HUES64 (cell line): ENCODE data around the gene BEND6.

Experiments
- H3K27ac ChIP-seq: 2 replicates; pipeline ENCODE4 v1.7.0; 2013; ENCODE audit warnings: low read depth, low read length, inconsistent platforms
- H3K27me3 ChIP-seq: 2 replicates; pipeline ENCODE4 v1.6.1; 2013; ENCODE audit warnings: mild to moderate bottlenecking, low read length; ENCODE audit not compliant: insufficient read depth
- H3K36me3 ChIP-seq: 2 replicates; pipeline ENCODE4 v1.6.1; 2013; ENCODE audit warnings: mild to moderate bottlenecking, low read length; ENCODE audit not compliant: insufficient read depth
- H3K4me1 ChIP-seq: 2 replicates; pipeline ENCODE4 v1.6.1; 2013; ENCODE audit warnings: mild to moderate bottlenecking, low read length, moderate library complexity; ENCODE audit not compliant: insufficient read depth
- H3K4me3 ChIP-seq: 2 replicates; pipeline ENCODE4 v1.5.1; 2013; ENCODE audit warnings: mild to moderate bottlenecking, low read length, moderate library complexity
- H3K9ac ChIP-seq: 2 replicates; pipeline ENCODE4 v1.6.1; 2013; ENCODE audit warnings: mild to moderate bottlenecking, low read depth, low read length
- H3K9me3 ChIP-seq: 2 replicates; pipeline ENCODE4 v1.6.1; 2013; ENCODE audit warnings: low read depth, low read length; ENCODE audit not compliant: insufficient read depth
- WGBS: fragments of 150-250, 120-280 bp; methylation state at CpG from one replicate; pipeline ENCODE4 v1.1.7; 2013; ENCODE audit warnings: missing lambda C conversion rate; 5-methylcytosine and 5-hydroxymethylcytosine counted together

The BEND6 gene

DNA sequence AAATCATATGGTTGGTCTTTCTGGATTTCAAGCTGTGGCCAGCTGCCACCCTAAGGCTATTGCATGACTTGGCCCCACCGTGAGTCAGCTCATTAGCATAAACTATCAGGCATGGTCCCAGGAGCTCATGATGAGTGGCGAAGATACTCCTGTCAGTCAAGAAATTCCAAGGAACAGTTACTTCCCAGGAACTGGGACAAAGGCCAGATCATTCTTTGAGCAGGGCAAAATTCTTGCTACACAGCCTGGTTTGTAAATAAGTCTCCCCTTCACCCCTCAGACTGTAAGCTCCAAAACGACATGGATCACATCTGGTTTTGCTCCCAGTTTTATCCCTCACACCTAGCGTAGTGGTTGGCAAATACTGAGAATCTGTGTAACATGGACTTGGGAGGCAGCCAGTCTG lies 58.6 kb downstream of the BEND6 start:
- Histone ChIP-seq H3K9ac (no peak overlapping the region), H3K4me3 (no peak overlapping the region), H3K27me3 (no peaks in the 10 kb centered on the region), H3K4me1 (no peaks in the 10 kb centered on the region), H3K27ac (no peak overlapping the region), H3K9me3 (no peaks in the 10 kb centered on the region), H3K36me3 (no peaks in the 10 kb centered on the region)
- WGBS: 76% methylated on average over 4 of the region's 4 CpGs

DNA sequence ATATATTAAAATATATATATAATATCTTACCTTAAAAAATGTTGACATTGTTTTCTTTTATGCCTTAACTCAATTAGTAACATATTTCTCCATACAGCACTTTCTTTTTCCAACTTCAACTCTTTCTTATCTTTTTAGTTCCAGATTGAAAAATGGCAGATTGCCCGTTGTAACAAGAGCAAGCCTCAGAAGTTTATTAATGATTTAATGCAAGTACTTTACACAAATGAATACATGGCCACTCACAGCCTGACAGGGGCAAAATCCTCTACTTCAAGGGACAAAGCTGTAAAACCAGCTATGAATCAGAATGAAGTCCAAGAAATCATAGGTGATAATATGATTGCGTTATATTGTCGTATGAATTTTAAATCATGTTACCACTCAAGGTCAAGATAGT lies 62.2 kb downstream of the BEND6 start:
- peaks cover 5% of the 10 kb centered on the region for H3K4me1 ChIP-seq
- 100% methylated on average over 2 of the region's 3 CpGs for WGBS
- H3K9me3 ChIP-seq: no peaks in the 10 kb centered on the region
- no peaks in the 10 kb centered on the region for H3K27me3 ChIP-seq
- H3K4me3 ChIP-seq: no peak overlapping the region
- no peaks in the 10 kb centered on the region for H3K36me3 ChIP-seq
- H3K27ac ChIP-seq: no peak overlapping the region
- no peak overlapping the region for H3K9ac ChIP-seq

DNA sequence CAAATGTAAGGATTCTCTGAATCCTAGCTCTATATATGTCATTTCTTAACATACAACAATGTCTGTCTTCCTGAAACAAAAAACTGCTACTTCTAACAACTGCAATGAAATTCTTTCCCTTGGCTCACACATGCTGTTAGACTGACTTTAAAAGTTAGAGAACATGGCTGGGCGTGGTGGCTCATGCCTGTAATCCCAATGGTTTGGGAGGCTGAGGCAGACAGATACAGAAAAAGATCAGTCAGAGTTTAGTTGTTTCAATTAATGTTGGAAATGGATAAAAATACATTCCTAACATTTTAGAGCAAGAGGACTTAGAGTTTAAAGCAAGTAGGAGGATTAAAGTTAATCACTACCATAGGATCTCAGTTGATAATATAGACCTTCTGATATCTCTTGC lies 62.9 kb downstream of the BEND6 start:
- no peaks in the 10 kb centered on the region for H3K36me3 ChIP-seq
- WGBS: 96% methylated on average over 1 of the region's 1 CpG
- no peak overlapping the region for H3K4me3 ChIP-seq
- H3K4me1 ChIP-seq: peaks cover 10% of the 10 kb centered on the region
- no peaks in the 10 kb centered on the region for H3K27me3 ChIP-seq
- no peaks in the 10 kb centered on the region for H3K9me3 ChIP-seq
- H3K27ac ChIP-seq: no peak overlapping the region
- no peak overlapping the region for H3K9ac ChIP-seq

DNA sequence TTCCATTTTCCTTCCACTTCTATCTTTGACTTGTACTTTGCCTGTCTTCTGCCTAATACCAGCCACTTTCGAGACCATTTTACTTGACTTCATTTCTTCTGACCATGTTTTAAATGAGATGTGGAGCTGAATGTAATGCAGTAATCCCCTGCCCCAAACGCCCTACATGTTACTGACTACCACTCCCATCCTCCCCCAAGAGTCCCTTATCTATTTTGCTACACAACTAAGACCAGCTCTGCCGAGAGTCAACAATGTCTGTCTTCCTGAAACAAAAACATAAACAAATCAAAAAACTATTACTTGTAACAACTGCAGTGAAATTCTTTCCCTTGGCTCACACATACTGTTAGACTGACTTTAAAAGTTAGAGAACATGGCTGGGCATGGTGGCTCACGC lies 64.5 kb downstream of the BEND6 start:
- H3K27me3 ChIP-seq: no peaks in the 10 kb centered on the region
- H3K4me3 ChIP-seq: no peak overlapping the region
- no peaks in the 10 kb centered on the region for H3K36me3 ChIP-seq
- WGBS: 91% methylated on average over 4 of the region's 4 CpGs
- H3K9ac ChIP-seq: no peak overlapping the region
- peaks cover 21% of the 10 kb centered on the region for H3K4me1 ChIP-seq
- no peaks in the 10 kb centered on the region for H3K9me3 ChIP-seq
- H3K27ac ChIP-seq: no peak overlapping the region

DNA sequence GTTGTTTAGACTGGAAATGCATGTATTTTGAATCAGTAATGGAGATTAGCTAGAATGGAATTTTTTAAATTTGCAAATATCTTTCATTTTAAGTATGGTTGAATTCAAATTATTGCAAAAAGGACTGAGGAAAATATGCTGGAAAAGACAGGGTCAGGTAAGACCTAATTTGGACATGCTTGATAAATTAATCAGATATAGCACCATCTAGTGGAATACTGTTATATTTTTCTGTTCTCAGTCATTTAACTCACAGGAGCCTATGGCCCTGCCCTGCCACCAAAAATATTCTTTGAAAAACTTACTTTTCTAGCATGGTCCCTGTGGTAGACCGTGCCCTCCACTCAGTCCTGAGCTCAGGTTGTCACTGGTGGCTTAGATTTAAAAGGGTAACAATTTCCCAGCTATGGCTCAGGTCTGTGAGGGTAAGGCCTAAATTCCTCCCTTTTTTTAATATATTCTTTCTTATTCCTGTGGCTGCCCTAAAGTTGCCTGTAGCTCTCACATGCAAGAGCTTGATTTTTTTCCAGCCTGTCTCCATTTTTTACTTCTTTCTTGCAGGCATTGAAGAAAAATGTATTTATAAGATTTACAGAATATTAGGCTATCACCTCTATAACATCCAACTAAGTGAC lies 66.3 kb downstream of the BEND6 start:
- WGBS: 21% methylated on average over 1 of the region's 1 CpG
- H3K27me3 ChIP-seq: no peaks in the 10 kb centered on the region
- H3K4me1 ChIP-seq: peaks cover 39% of the 10 kb centered on the region

DNA sequence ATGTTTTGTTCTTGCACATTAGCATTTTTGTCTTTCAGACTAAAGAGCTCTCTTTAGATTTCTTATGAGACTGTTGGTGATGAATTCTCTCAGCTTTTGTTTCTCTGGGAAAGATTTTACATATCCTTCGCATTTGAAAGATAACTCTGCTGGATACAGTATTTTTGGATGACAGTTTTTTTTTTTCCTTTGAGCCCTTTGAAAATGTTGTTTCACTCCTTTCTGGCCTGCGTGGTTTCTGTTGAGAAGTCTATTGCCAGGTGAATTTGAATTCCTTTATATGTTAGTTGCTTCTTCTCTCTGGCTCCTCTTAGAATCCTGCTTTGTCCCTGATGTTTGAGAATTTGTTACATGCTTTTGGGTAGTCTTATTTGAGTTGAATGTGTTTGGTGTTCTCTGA lies 69.4 kb downstream of the BEND6 start:
- H3K9ac ChIP-seq: peak overlapping the region; percentile 51; the same call in 1 of the 2 replicates
- H3K27me3 ChIP-seq: no peaks in the 10 kb centered on the region
- H3K9me3 ChIP-seq: no peaks in the 10 kb centered on the region
- H3K4me3 ChIP-seq: peak overlapping the region; percentile 9; the same call in 1 of the 2 replicates
- peak overlapping the region; percentile 93 for H3K27ac ChIP-seq
- 36% methylated on average over 2 of the region's 2 CpGs for WGBS
- H3K36me3 ChIP-seq: no peaks in the 10 kb centered on the region
- H3K4me1 ChIP-seq: peaks cover 46% of the 10 kb centered on the region

More for the DNA sequence above, 66.3 kb downstream of the BEND6 start:
- H3K36me3 ChIP-seq: no peaks in the 10 kb centered on the region
- H3K9ac ChIP-seq: no peak overlapping the region
- H3K9me3 ChIP-seq: no peaks in the 10 kb centered on the region
- H3K27ac ChIP-seq: no peak overlapping the region
- no peak overlapping the region for H3K4me3 ChIP-seq

DNA sequence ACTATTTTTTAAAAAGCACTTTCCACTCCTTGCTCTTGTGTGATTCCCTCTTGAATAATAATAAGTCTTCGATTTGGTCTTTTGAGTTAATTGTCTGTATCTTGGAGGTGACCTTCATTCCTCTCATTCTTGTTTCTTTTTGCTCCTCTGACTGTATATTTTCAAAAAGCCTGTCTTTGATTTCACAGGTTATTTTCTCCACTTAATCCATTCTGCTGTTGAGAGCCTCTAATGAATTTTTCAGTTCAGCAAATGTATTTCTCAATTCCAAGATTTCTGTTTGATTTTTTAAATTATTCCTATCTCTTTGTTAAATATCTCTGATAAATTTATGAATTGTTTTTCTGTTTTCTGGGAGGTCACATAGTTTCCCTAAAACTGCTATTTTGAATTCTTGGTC lies 69.9 kb downstream of the BEND6 start:
- H3K4me1 ChIP-seq: peaks cover 46% of the 10 kb centered on the region
- WGBS: no CpG with 5 or more reads among the region's 1 CpG
- H3K36me3 ChIP-seq: no peaks in the 10 kb centered on the region
- H3K9ac ChIP-seq: peak overlapping the region; percentile 51; the same call in 1 of the 2 replicates
- peak overlapping the region; percentile 93 for H3K27ac ChIP-seq
- no peaks in the 10 kb centered on the region for H3K27me3 ChIP-seq
- H3K4me3 ChIP-seq: peak overlapping the region; percentile 9; the same call in 1 of the 2 replicates
- no peaks in the 10 kb centered on the region for H3K9me3 ChIP-seq

DNA sequence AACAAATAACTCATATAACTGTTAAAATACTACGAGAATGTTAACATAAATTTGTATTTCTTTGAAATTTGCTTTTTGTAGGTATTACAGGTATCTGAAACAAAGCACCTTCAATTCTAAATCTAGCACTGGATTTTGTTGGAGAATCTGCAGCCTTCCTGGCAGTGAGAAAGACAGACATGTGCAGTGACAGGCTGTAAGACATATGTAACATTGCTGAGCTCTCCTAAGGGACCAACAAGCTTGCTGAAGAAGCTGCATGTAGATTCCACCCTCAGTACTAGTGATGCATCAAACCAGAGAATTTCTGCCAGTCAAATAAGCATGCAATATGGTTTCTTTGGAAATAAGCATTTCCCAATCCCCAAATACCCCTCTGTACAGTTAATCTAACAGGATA lies 71.1 kb downstream of the BEND6 start:
- Histone ChIP-seq H3K27ac (peak overlapping the region; percentile 93; the same call in 1 of the 2 replicates), H3K4me1 (peaks cover 46% of the 10 kb centered on the region), H3K9ac (no peak overlapping the region), H3K4me3 (no peak overlapping the region), H3K9me3 (no peaks in the 10 kb centered on the region), H3K27me3 (no peaks in the 10 kb centered on the region), H3K36me3 (no peaks in the 10 kb centered on the region)
- WGBS: no CpG with 5 or more reads among the region's 1 CpG

DNA sequence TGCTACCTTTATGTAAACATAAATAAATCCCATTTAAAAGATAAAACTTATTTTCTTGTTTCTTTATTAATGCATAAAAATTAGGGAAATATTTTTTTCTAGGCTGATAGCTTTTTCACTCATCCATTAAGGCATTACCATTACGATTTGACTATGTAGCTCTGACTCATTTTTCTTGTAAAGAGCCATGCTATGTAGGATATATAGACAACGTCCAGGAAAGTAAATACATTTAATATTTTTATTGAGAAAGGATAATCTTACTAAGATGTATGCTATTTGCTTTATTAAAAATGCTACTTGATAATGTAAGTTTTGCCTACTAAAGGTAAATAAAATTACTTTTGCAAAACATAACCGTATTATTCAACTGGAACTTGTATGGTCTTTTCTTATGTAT lies 72.4 kb downstream of the BEND6 start:
- WGBS: no CpG with 5 or more reads among the region's 3 CpGs
- Histone ChIP-seq H3K27me3 (no peaks in the 10 kb centered on the region), H3K4me3 (no peak overlapping the region), H3K27ac (no peak overlapping the region), H3K36me3 (no peaks in the 10 kb centered on the region), H3K9ac (no peak overlapping the region), H3K4me1 (peaks cover 41% of the 10 kb centered on the region), H3K9me3 (no peaks in the 10 kb centered on the region)

DNA sequence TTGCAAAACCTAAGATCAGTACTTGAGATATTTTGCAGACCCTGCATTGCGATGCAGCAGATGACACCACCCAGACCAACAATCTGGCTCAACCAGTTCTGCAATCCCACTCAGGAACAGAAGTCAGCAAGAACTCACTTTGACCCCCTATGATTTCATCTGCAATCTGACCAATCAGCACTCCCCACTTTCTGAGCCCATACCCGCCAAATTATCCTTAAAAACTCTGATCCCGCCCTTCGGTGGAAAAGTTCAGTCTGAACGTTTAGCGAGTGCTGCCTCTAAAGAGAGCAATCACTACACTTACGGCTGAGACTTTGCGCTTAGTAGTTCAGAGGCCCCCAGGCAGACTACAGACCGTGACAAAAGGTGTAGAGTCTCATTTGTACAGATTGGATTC lies 74.3 kb downstream of the BEND6 start:
- Histone ChIP-seq H3K36me3 (no peaks in the 10 kb centered on the region), H3K4me1 (peaks cover 26% of the 10 kb centered on the region), H3K9me3 (no peaks in the 10 kb centered on the region), H3K9ac (no peak overlapping the region), H3K27me3 (no peaks in the 10 kb centered on the region), H3K4me3 (no peak overlapping the region), H3K27ac (no peak overlapping the region)
- 92% methylated on average over 9 of the region's 9 CpGs for WGBS

DNA sequence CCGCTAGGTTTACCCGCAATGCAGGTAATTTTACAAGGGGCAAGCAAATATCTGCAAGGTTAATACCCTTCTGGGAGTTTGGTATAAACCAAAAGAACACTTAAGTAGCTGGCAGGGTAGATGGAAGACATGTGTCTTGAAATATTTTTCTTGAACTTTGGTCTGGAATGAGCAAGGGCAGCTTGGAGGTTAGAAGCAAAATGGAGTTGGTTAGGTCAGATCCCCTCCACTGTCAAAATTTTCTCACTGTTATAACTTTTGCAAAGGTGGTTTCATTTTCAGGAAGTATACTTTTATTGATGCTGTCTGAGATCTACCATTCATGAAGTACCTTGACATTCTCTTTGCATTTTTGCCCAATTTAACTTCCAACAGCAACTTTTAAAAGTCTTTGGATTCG lies 78.3 kb downstream of the BEND6 start:
- no peak overlapping the region for H3K4me3 ChIP-seq

DNA sequence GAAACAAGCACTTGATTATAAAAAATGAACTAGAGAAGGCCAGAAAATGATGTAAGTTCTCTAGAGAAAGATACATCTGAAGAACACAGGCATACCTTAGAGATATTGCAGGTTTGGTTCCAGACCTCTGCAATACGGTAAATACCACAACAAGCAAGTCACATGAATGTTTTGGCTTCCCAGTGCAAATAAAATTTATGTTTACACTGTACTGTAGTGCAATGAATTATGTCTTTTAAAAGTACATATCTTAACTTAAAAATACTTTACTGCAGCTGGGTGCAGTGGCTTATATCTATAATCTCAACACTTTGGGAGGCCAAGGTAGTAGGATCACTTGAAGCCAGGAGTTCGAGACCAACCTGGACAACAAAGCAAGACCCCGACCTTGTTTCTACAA lies 80.6 kb downstream of the BEND6 start:
- no peak overlapping the region for H3K4me3 ChIP-seq
- H3K9ac ChIP-seq: no peak overlapping the region
- no peaks in the 10 kb centered on the region for H3K9me3 ChIP-seq
- H3K27ac ChIP-seq: no peak overlapping the region
- 0% methylated on average over 2 of the region's 3 CpGs for WGBS
- 0 out of 2 replicates have a peak, but pooled peaks cover 2% of the 10 kb centered on the region for H3K27me3 ChIP-seq
- no peaks in the 10 kb centered on the region for H3K4me1 ChIP-seq
- no peaks in the 10 kb centered on the region for H3K36me3 ChIP-seq

More for the DNA sequence above, 78.3 kb downstream of the BEND6 start:
- 92% methylated on average over 3 of the region's 3 CpGs for WGBS
- Histone ChIP-seq H3K27me3 (no peaks in the 10 kb centered on the region), H3K36me3 (no peaks in the 10 kb centered on the region), H3K27ac (no peak overlapping the region), H3K4me1 (0 out of 2 replicates have a peak, but pooled peaks cover 3% of the 10 kb centered on the region), H3K9me3 (no peaks in the 10 kb centered on the region), H3K9ac (no peak overlapping the region)
